ENCODE measurements around the gene FOXP1.

- TF ChIP-seq CTCF (IDR thresholded peaks at IDR 0.05; ENCODE audit: low read depth, low read length, missing input control) (no peak), GABPA (IDR thresholded peaks at IDR 0.05 in 1 of 2, conservative IDR thresholded peaks at IDR 0.05 in 1 of 2) (no peak), REST (IDR thresholded peaks at IDR 0.05) (no peak), YY1 (IDR thresholded peaks at IDR 0.05) (no peak), MAX (IDR thresholded peaks at IDR 0.05) (no peak), JUND (IDR thresholded peaks at IDR 0.05) (no peak), HNF4A (conservative IDR thresholded peaks at IDR 0.05) (no peak), TAF1 (conservative IDR thresholded peaks at IDR 0.05) (no peak)
Observed at GRCh38 chr3:71039332-71039731, 544.2 kb downstream of the FOXP1 start.
